Astrocyte (in vitro differentiated cells and primary cell): Measurements from ENCODE around the gene PTPRC.

Experiments
- CTCF ChIP-seq: IDR thresholded peaks from 2 replicates; pipeline ENCODE4 v1.5.1; 2011; ENCODE audit warnings: low read depth, mild to moderate bottlenecking, inconsistent platforms, low read length, moderate library complexity; ENCODE audit not compliant: insufficient read depth
- EZH2 ChIP-seq: IDR thresholded peaks from 2 replicates; pipeline ENCODE4 v1.6.1; 2012; ENCODE audit warnings: mild to moderate bottlenecking, low read length, inconsistent platforms; ENCODE audit not compliant: insufficient read depth

GRCh38 chr1:198642983-198643382 is 4.1 kb downstream of the PTPRC start:
- TF ChIP-seq CTCF (no peak), EZH2 (no peak)
